OCI-LY3 (cell line): ENCODE results near the gene APOO.

Experiments
- CTCF ChIP-seq: fragments of 200-600, 300-600 bp; sonication (generic); IDR thresholded peaks from 2 replicates; pipeline ENCODE4 v1.5.1; 2014; ENCODE audit warnings: antibody characterized with exemption, low read length, low read depth
- EZH2phosphoT487 ChIP-seq: fragments of 200-600 bp; shearing (Covaris generic); IDR thresholded peaks from 2 replicates; pipeline ENCODE4 v1.6.1; 2018; ENCODE audit warnings: antibody characterized with exemption, mixed run types, low read depth

- no peak for TF ChIP-seq CTCF
- no peak for TF ChIP-seq EZH2phosphoT487
Observed at GRCh38 chrX:23802431-23802830, 105.3 kb downstream of the APOO start.
